PC-9 (cell line): ENCODE measurements around the gene SLC37A2. TPM values are rescaled to one million over a fixed set of nuclear protein-coding genes. Genes with fewer than 3 reads are reported as not detected.

ENCODE experiments used
- BruUV-seq: library from RNA; stranded (reverse); fragments of 400-500 nt; replicated peaks from 2 replicates; lab custom pipeline; 2021; lab: Mats Ljungman, UMichigan
- CTCF ChIA-PET: fragments of 300-600 bp; sonication (Branson Sonifier 250); formaldehyde crosslinking; loops from one replicate; lab custom pipeline; 2022; ENCODE audit warnings: antibody characterized with exemption; lab: Charles Lee
- POLR2A ChIA-PET: fragments of 300-600 bp; sonication (Branson Sonifier 250); formaldehyde crosslinking; loops from one replicate; lab custom pipeline; 2022; ENCODE audit warnings: antibody characterized with exemption; ENCODE audit not compliant: unreplicated experiment; lab: Charles Lee
- DNase-seq, 2 experiments: peaks; one replicate each; pipeline versions ENCODE4 v3.0.0 to v3.0.0-alpha.2; 2015 to 2022; ENCODE audit warnings: mixed read lengths in 1 of 2
- H2AFZ ChIP-seq: fragments of 200-600 bp; sonication (generic); 2 replicates; pipeline ENCODE4 v1.8.1; 2017; ENCODE audit warnings: antibody characterized with exemption
- H3F3A ChIP-seq: fragments of 200-600 bp; sonication (generic); 2 replicates; pipeline ENCODE4 v1.8.1; 2017; ENCODE audit warnings: antibody characterized with exemption, mild to moderate bottlenecking, low read depth; ENCODE audit not compliant: insufficient read depth
- H3K27ac ChIP-seq: fragments of 200-600 bp; sonication (generic); 2 replicates; pipeline ENCODE4 v1.6.1; 2016; ENCODE audit warnings: mixed run types
- H3K27me3 ChIP-seq: fragments of 200-600 bp; sonication (generic); 2 replicates; pipeline ENCODE4 v1.6.1; 2016; ENCODE audit warnings: low read depth, mixed run types; ENCODE audit not compliant: insufficient read depth
- H3K36me3 ChIP-seq: fragments of 200-600 bp; sonication (generic); 2 replicates; pipeline ENCODE4 v1.6.1; 2016; ENCODE audit warnings: low read depth, mixed run types
- H3K4me1 ChIP-seq: fragments of 200-600 bp; sonication (generic); replicated peaks from 2 replicates; pipeline ENCODE4 v1.6.1; 2016; ENCODE audit warnings: mixed run types; ENCODE audit not compliant: insufficient read depth
- H3K4me2 ChIP-seq: fragments of 200-600 bp; sonication (generic); 2 replicates; pipeline ENCODE4 v1.6.1; 2017; ENCODE audit warnings: mixed run types
- H3K4me3 ChIP-seq: fragments of 200-600 bp; sonication (generic); 2 replicates; pipeline ENCODE4 v1.6.1; 2016; ENCODE audit warnings: mixed run types
- H3K79me2 ChIP-seq: fragments of 200-600 bp; sonication (generic); 2 replicates; pipeline ENCODE4 v1.6.1; 2017; ENCODE audit warnings: low read depth, mixed run types
- H3K9me2 ChIP-seq: fragments of 200-600 bp; sonication (generic); 2 replicates; pipeline ENCODE4 v1.8.1; 2017; ENCODE audit warnings: mild to moderate bottlenecking; ENCODE audit not compliant: insufficient read depth
- H3K9me3 ChIP-seq: fragments of 200-600 bp; sonication (generic); 2 replicates; pipeline ENCODE4 v1.8.1; 2016; ENCODE audit warnings: low read depth; ENCODE audit not compliant: insufficient read depth
- H4K20me1 ChIP-seq: fragments of 200-600 bp; sonication (generic); 2 replicates; pipeline ENCODE4 v1.8.1; 2017; ENCODE audit not compliant: insufficient read depth
- CTCF ChIP-seq: fragments of 200-600 bp; sonication (generic); conservative IDR thresholded peaks from 2 replicates; pipeline ENCODE4 v1.6.1; 2017; ENCODE audit warnings: mixed run types, antibody characterized with exemption, mild to moderate bottlenecking, moderate library complexity
- EZH2 ChIP-seq: fragments of 200-600 bp; sonication (generic); IDR thresholded peaks from 2 replicates; pipeline ENCODE4 v1.8.0; 2017; ENCODE audit warnings: antibody characterized with exemption, low read depth
- intact Hi-C: fragments of 100-400 bp; cut with micrococcal nuclease; formaldehyde crosslinking; loops from one replicate; pipeline ENCODE4 v1.10.0; 2022; ENCODE audit not compliant: unreplicated experiment
- total RNA-seq: library from RNA; stranded (reverse); gene quantifications from 2 replicates; pipeline ENCODE4 v1.2.3, GENCODE V29; 2021

The SLC37A2 gene
- total RNA-seq, 1 experiment from 2014 or later: 24.0 TPM

GRCh38 chr11:125075242-125075625, 12.1 kb downstream of the SLC37A2 start:
- no peak for TF ChIP-seq CTCF
- Histone ChIP-seq H3K9me3 (no peaks in the 10 kb centered on the region), H3K4me3 (no peak overlapping the region), H3K4me1 (peaks cover 63% of the 10 kb centered on the region), H3K9me2 (no peaks in the 10 kb centered on the region), H3K4me2 (no peak overlapping the region), H3K27ac (no peak overlapping the region), H3K36me3 (no peaks in the 10 kb centered on the region), H2AFZ (no peak overlapping the region), H3K79me2 (0 out of 2 replicates have a peak, but pooled peaks cover 5% of the 10 kb centered on the region), H4K20me1 (no peaks in the 10 kb centered on the region), H3F3A (peaks cover 21% of the 10 kb centered on the region; the same call in 1 of the 2 replicates), H3K27me3 (no peaks in the 10 kb centered on the region)
- no peak for DNase-seq
- BruUV-seq: TSS peak; percentile 77
- ChIA-PET POLR2A (interaction anchor here (0.7 kb wide), 1 partner anchor 199 kb away, joined by 3 read pairs; no protein-coding TSS in a partner anchor), CTCF (interaction anchor here (0.6 kb wide), 1 partner anchor 324 kb away, joined by 4 read pairs; no protein-coding TSS in a partner anchor)
- intact Hi-C loops: loop anchor here (5.0 kb wide), 1 partner anchor 113 kb away; no protein-coding TSS in a partner anchor

GRCh38 chr11:125075900-125076317, 12.8 kb downstream of the SLC37A2 start:
- Histone ChIP-seq H2AFZ (no peak overlapping the region), H3K4me1 (peaks cover 63% of the 10 kb centered on the region), H3K27me3 (no peaks in the 10 kb centered on the region), H3K36me3 (no peaks in the 10 kb centered on the region), H3K4me3 (no peak overlapping the region), H3K9me2 (no peaks in the 10 kb centered on the region), H3K4me2 (no peak overlapping the region), H3K27ac (no peak overlapping the region), H3K9me3 (no peaks in the 10 kb centered on the region), H3F3A (peaks cover 15% of the 10 kb centered on the region; the same call in 1 of the 2 replicates), H3K79me2 (0 out of 2 replicates have a peak, but pooled peaks cover 5% of the 10 kb centered on the region), H4K20me1 (no peaks in the 10 kb centered on the region)
- BruUV-seq: no TSS peak
- intact Hi-C loops: loop anchor here (5.0 kb wide), 1 partner anchor 114 kb away; no protein-coding TSS in a partner anchor
- POLR2A ChIA-PET: no interaction called here
- CTCF ChIA-PET: interaction anchor here (0.6 kb wide), 1 partner anchor 325 kb away, joined by 4 read pairs; no protein-coding TSS in a partner anchor
- TF ChIP-seq CTCF (no peak), EZH2 (no peak)
- peak in 1 of 2 experiments; percentile 55 for DNase-seq

- Histone ChIP-seq H3K4me2 (no peak overlapping the region), H3K79me2 (0 out of 2 replicates have a peak, but pooled peaks cover 5% of the 10 kb centered on the region), H3K4me1 (peaks cover 62% of the 10 kb centered on the region), H3F3A (peaks cover 9% of the 10 kb centered on the region; the same call in 1 of the 2 replicates), H3K36me3 (no peaks in the 10 kb centered on the region), H3K9me3 (no peaks in the 10 kb centered on the region), H3K27ac (no peak overlapping the region), H4K20me1 (no peaks in the 10 kb centered on the region), H3K9me2 (no peaks in the 10 kb centered on the region), H3K27me3 (no peaks in the 10 kb centered on the region), H3K4me3 (no peak overlapping the region), H2AFZ (no peak overlapping the region)
- no peak for DNase-seq
- TF ChIP-seq CTCF: no peak
- no peak for TF ChIP-seq EZH2
- intact Hi-C loops: loop anchor here (5.0 kb wide), 1 partner anchor 114 kb away; no protein-coding TSS in a partner anchor
- BruUV-seq: TSS peak; percentile 20
- ChIA-PET CTCF (no interaction called here), POLR2A (no interaction called here)
These were observed 13.4 kb downstream of the SLC37A2 start for GRCh38 chr11:125076378-125076945.
